ENCODE measurements around the gene CHGA. TPM values are rescaled to one million over a fixed set of nuclear protein-coding genes. Genes with fewer than 3 reads are reported as not detected.

The CHGA gene
- total and polyA plus RNA-seq, 2 of the 8 experiments (the other 6 are each of a cell fraction or from before 2014, with no cell fraction given) = 17.5 to 28.2 TPM

DNA sequence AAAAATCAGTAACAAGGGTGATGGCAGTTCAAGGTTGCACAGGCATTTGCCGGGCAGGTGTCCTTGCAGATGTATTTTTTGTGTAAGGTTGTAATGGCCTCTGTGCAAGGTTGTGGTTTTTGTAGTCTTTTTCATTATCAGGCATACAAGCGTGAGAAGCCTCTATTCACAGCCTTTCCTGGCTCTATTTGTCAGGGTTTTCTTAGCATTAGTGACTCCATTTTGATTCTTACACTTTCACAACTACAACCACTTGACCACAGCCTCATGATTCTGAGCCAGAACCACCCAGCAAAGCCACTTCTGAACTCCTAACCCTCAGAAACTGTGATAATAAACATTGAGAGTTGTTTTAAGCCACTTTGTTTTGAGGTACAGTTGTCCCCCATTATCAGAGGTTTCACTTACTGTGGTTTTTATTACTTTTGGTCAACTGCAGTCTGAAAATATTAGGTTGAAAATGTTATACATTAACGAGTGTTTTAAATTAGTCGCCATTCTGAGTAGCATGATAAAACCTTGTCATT lies 27.5 kb upstream of the CHGA start:
- Histone ChIP-seq H2BK20ac (ENCODE audit: low read length) (no peak overlapping the region), H2AFZ (ENCODE audit: low read length) (no peak overlapping the region), H3K27me3 (replicated peaks in 1 of 4; ENCODE audit: control insufficient read depth in 3 of 4, extremely low read depth in 1 of 4, insufficient read depth in 3 of 4, low read length in 3 of 4) (no peaks in the 10 kb centered on the region), H3K27ac (ENCODE audit: low read depth, low read length) (no peak overlapping the region), H3K36me3 (ENCODE audit: control insufficient read depth in 2 of 4, insufficient read depth in 4 of 4, low read length in 3 of 4) (no peaks in the 10 kb centered on the region), H4K20me1 (replicated peaks in 1 of 2; ENCODE audit: control insufficient read depth in 1 of 2, insufficient read depth in 2 of 2, low read length in 2 of 2) (no peaks in the 10 kb centered on the region), H3K79me1 (ENCODE audit: low read depth, low read length) (no peaks in the 10 kb centered on the region), H4K5ac (ENCODE audit: insufficient read length, low read depth, low read length) (no peak overlapping the region), H2BK120ac (replicated peaks; ENCODE audit: low read depth, low read length) (no peak overlapping the region), H4K91ac (replicated peaks; ENCODE audit: insufficient read length, low read length) (no peak overlapping the region), H3K4me2 (ENCODE audit: insufficient read depth in 1 of 2, low read depth in 2 of 2, low read length in 2 of 2) (no peak overlapping the region), H3K18ac (ENCODE audit: extremely low read depth, low read length) (no peak overlapping the region), H2AK5ac (ENCODE audit: low read depth, low read length) (no peak overlapping the region), H2BK15ac (ENCODE audit: low read length) (no peak overlapping the region), H3K56ac (replicated peaks; ENCODE audit: insufficient read length, low read depth, low read length) (no peak overlapping the region), H3K14ac (ENCODE audit: insufficient read length) (no peak overlapping the region), H3K4me3 (ENCODE audit: extremely low read depth in 1 of 4, insufficient read depth in 2 of 4, low read depth in 3 of 4, low read length in 4 of 4) (no peak overlapping the region), H2BK12ac (ENCODE audit: low read depth, low read length) (no peak overlapping the region), H3K23me2 (ENCODE audit: low read depth, low read length) (no peaks in the 10 kb centered on the region), H3K23ac (ENCODE audit: insufficient read length) (no peak overlapping the region), H3K9ac (replicated peaks in 1 of 4; ENCODE audit: extremely low read depth in 1 of 4, low read depth in 3 of 4, low read length in 3 of 4) (no peak overlapping the region), H3K79me2 (ENCODE audit: control insufficient read depth in 1 of 2, insufficient read depth in 2 of 2, low read length in 2 of 2) (no peaks in the 10 kb centered on the region), H3K4me1 (replicated peaks in 1 of 4; ENCODE audit: control insufficient read depth in 3 of 4, insufficient read depth in 4 of 4, low read length in 3 of 4) (peaks cover 0 to 2% (median 0%) of the 10 kb centered on the region in 4 experiments; a peak in 2 of 7 replicates), H3K9me3 (ENCODE audit: insufficient read depth in 2 of 2, low read depth in 1 of 2, low read length in 1 of 2) (no peaks in the 10 kb centered on the region), H2BK5ac (ENCODE audit: low read depth, low read length) (no peak overlapping the region), H4K8ac (ENCODE audit: extremely low read depth, insufficient read depth, low read length) (no peak overlapping the region), H3K4ac (replicated peaks; ENCODE audit: insufficient read length, low read depth, low read length) (no peak overlapping the region)
- 91% methylated on average over 4 of the region's 4 CpGs; no CpG with 5 or more reads in 1 of the 2 experiments for WGBS, 2 experiments (ENCODE audit: extremely low coverage in 1 of 2, insufficient coverage in 1 of 2, insufficient read length in 1 of 2, insufficient replicate concordance in 2 of 2, low coverage in 1 of 2, low lambda C conversion rate in 2 of 2, missing lambda C conversion rate in 1 of 2)
- no peak for FAIRE-seq
- CTCF ChIA-PET (ENCODE audit: partially characterized antibody) = interaction anchor here (0.9 kb wide), 1 partner anchor 17 kb away, joined by 3 read pairs; no protein-coding TSS in a partner anchor
- POLR2A ChIA-PET (ENCODE audit: partially characterized antibody) = no interaction called here
- DNase-seq (ENCODE audit: low read depth in 1 of 2, low spot score in 2 of 2) = no peak
- no peak for TF ChIP-seq CBX5 (IDR thresholded peaks at IDR 0.05; ENCODE audit: low read depth, low read length)
- no peak for TF ChIP-seq CBX8 (IDR thresholded peaks at IDR 0.05; ENCODE audit: borderline replicate concordance, low read depth, low read length)
- no peak for TF ChIP-seq SP4 (IDR thresholded peaks at IDR 0.05; ENCODE audit: low read length)
- TF ChIP-seq NRF1 (IDR thresholded peaks at IDR 0.05; ENCODE audit: low read depth, low read length) = no peak
- TF ChIP-seq RBBP5 (IDR thresholded peaks at IDR 0.05; ENCODE audit: borderline replicate concordance, low read depth, low read length) = no peak
- TF ChIP-seq SIN3A (conservative IDR thresholded peaks at IDR 0.05 in 1 of 2, IDR thresholded peaks at IDR 0.05 in 1 of 2; ENCODE audit: low read depth in 1 of 2, low read length in 2 of 2) = no peak
- no peak for TF ChIP-seq TAF1 (IDR thresholded peaks at IDR 0.05; ENCODE audit: low read depth, low read length)
- no peak for TF ChIP-seq RFX5 (IDR thresholded peaks at IDR 0.05; ENCODE audit: borderline replicate concordance, low read depth, low read length)
- no peak for TF ChIP-seq JUND (IDR thresholded peaks at IDR 0.05; ENCODE audit: low read length)
- TF ChIP-seq CHD1 (IDR thresholded peaks at IDR 0.05; ENCODE audit: low read depth, low read length) = no peak
- TF ChIP-seq, protein P1, sequence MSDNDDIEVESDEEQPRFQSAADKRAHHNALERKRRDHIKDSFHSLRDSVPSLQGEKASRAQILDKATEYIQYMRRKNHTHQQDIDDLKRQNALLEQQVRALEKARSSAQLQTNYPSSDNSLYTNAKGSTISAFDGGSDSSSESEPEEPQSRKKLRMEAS (IDR thresholded peaks at IDR 0.05) = no peak

All from H1 (cell line).